SU-DHL-6 (cell line): ENCODE results near the gene CRIM1.

Experiments
- H2AFZ ChIP-seq: fragments of 200-600 bp; sonication (generic); 2 replicates; pipeline ENCODE4 v1.6.1; 2014; ENCODE audit warnings: low read depth, mild to moderate bottlenecking, moderate library complexity, mixed read lengths, antibody characterized with exemption, low read length; ENCODE audit not compliant: severe bottlenecking
- H3F3A ChIP-seq: fragments of 200-600 bp; shearing (Covaris generic); 2 replicates; pipeline ENCODE4 v1.6.0; 2016; ENCODE audit warnings: antibody characterized with exemption, mild to moderate bottlenecking; ENCODE audit not compliant: insufficient read depth
- H3K27ac ChIP-seq: fragments of 200-600 bp; sonication (generic); 2 replicates; pipeline ENCODE4 v1.5.1; 2016; ENCODE audit warnings: low read depth, mild to moderate bottlenecking, low read length, moderate library complexity, mixed read lengths
- H3K27me3 ChIP-seq: fragments of 200-600 bp; sonication (generic), shearing (Covaris generic); 2 replicates; pipeline ENCODE4 v1.6.0; 2014; ENCODE audit warnings: mild to moderate bottlenecking, low read length
- H3K36me3 ChIP-seq: fragments of 200-600 bp; sonication (generic); 2 replicates; pipeline ENCODE4 v1.6.1; 2014; ENCODE audit warnings: mild to moderate bottlenecking, low read length, mixed read lengths
- H3K4me2 ChIP-seq: fragments of 300-600, 200-600 bp; shearing (Covaris generic), sonication (generic); 2 replicates; pipeline ENCODE4 v1.6.0; 2014; ENCODE audit warnings: low read length, low read depth, mild to moderate bottlenecking; ENCODE audit not compliant: poor library complexity, severe bottlenecking
- H3K4me3 ChIP-seq: fragments of 200-600 bp; sonication (generic); 2 replicates; pipeline ENCODE4 v1.5.1; 2014; ENCODE audit warnings: antibody characterized with exemption, low read length, mild to moderate bottlenecking, mixed read lengths; ENCODE audit not compliant: insufficient read depth, poor library complexity, severe bottlenecking
- H3K79me2 ChIP-seq: fragments of 200-600 bp; sonication (generic); 2 replicates; pipeline ENCODE4 v1.6.1; 2014; ENCODE audit warnings: mild to moderate bottlenecking, low read length, moderate library complexity; ENCODE audit not compliant: insufficient read depth
- H3K9ac ChIP-seq: fragments of 200-600 bp; sonication (generic); 2 replicates; pipeline ENCODE4 v1.7.0; 2014; ENCODE audit warnings: mild to moderate bottlenecking, low read length
- H3K9me2 ChIP-seq: fragments of 200-600 bp; sonication (generic); replicated peaks from 2 replicates; pipeline ENCODE4 v1.6.1; 2014; ENCODE audit warnings: low read length; ENCODE audit not compliant: insufficient read depth
- H3K9me3 ChIP-seq: fragments of 200-600 bp; sonication (generic); 2 replicates; pipeline ENCODE4 v1.6.1; 2014; ENCODE audit warnings: low read length, mixed read lengths; ENCODE audit not compliant: insufficient read depth
- H4K20me1 ChIP-seq: fragments of 200-600 bp; sonication (generic); 2 replicates; pipeline ENCODE4 v1.6.1; 2014; ENCODE audit warnings: low read depth, mild to moderate bottlenecking, antibody characterized with exemption, low read length, moderate library complexity, mixed read lengths
- EZH2phosphoT487 ChIP-seq: fragments of 200-600 bp; sonication (generic), shearing (Covaris generic); conservative IDR thresholded peaks from 2 replicates; pipeline ENCODE4 v1.6.1; 2018; ENCODE audit warnings: mild to moderate bottlenecking, antibody characterized with exemption, low read length, moderate library complexity, mixed read lengths
- TF ChIP-seq, protein P1 (sequence below): fragments of 200-600 bp; sonication (generic); IDR thresholded peaks from one replicate; pipeline ENCODE4 v1.5.1; 2017; ENCODE audit warnings: antibody characterized with exemption, mild to moderate bottlenecking, low read length, moderate library complexity; ENCODE audit not compliant: insufficient read depth, poor library complexity, severe bottlenecking

The CRIM1 gene

GRCh38 chr2:36562973-36563532, 207.5 kb downstream of the CRIM1 start:
- Histone ChIP-seq H4K20me1 (no peaks in the 10 kb centered on the region), H3K36me3 (no peaks in the 10 kb centered on the region), H3K27me3 (no peaks in the 10 kb centered on the region), H3K79me2 (no peaks in the 10 kb centered on the region), H3K4me2 (no peak overlapping the region), H2AFZ (no peak overlapping the region), H3F3A (no peaks in the 10 kb centered on the region), H3K9ac (no peak overlapping the region), H3K4me3 (no peak overlapping the region), H3K9me2 (no peaks in the 10 kb centered on the region), H3K27ac (no peak overlapping the region), H3K9me3 (no peaks in the 10 kb centered on the region)
- TF ChIP-seq, protein P1, sequence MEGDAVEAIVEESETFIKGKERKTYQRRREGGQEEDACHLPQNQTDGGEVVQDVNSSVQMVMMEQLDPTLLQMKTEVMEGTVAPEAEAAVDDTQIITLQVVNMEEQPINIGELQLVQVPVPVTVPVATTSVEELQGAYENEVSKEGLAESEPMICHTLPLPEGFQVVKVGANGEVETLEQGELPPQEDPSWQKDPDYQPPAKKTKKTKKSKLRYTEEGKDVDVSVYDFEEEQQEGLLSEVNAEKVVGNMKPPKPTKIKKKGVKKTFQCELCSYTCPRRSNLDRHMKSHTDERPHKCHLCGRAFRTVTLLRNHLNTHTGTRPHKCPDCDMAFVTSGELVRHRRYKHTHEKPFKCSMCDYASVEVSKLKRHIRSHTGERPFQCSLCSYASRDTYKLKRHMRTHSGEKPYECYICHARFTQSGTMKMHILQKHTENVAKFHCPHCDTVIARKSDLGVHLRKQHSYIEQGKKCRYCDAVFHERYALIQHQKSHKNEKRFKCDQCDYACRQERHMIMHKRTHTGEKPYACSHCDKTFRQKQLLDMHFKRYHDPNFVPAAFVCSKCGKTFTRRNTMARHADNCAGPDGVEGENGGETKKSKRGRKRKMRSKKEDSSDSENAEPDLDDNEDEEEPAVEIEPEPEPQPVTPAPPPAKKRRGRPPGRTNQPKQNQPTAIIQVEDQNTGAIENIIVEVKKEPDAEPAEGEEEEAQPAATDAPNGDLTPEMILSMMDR: no peak
- TF ChIP-seq EZH2phosphoT487: no peak

- no peak overlapping the region for H3K4me2 ChIP-seq
- H3F3A ChIP-seq: no peaks in the 10 kb centered on the region
Observed at GRCh38 chr2:36564377-36564930, 208.9 kb downstream of the CRIM1 start.

GRCh38 chr2:36565712-36566111, 210.1 kb downstream of the CRIM1 start:
- H3K79me2 ChIP-seq: no peaks in the 10 kb centered on the region
- H2AFZ ChIP-seq: no peak overlapping the region
- TF ChIP-seq EZH2phosphoT487: no peak
- TF ChIP-seq, protein P1: no peak
- no peaks in the 10 kb centered on the region for H3K27me3 ChIP-seq
- no peak overlapping the region for H3K4me2 ChIP-seq
- no peak overlapping the region for H3K4me3 ChIP-seq
- H3K9me3 ChIP-seq: no peaks in the 10 kb centered on the region
- no peak overlapping the region for H3K9ac ChIP-seq
- no peaks in the 10 kb centered on the region for H3K9me2 ChIP-seq
- H4K20me1 ChIP-seq: no peaks in the 10 kb centered on the region
- no peaks in the 10 kb centered on the region for H3F3A ChIP-seq
- H3K27ac ChIP-seq: no peak overlapping the region
- H3K36me3 ChIP-seq: no peaks in the 10 kb centered on the region

More at GRCh38 chr2:36564377-36564930, 208.9 kb downstream of the CRIM1 start:
- H2AFZ ChIP-seq: no peak overlapping the region
- H3K36me3 ChIP-seq: no peaks in the 10 kb centered on the region
- no peaks in the 10 kb centered on the region for H3K9me2 ChIP-seq
- no peaks in the 10 kb centered on the region for H3K79me2 ChIP-seq
- H4K20me1 ChIP-seq: no peaks in the 10 kb centered on the region
- TF ChIP-seq EZH2phosphoT487: no peak
- TF ChIP-seq, protein P1: no peak
- no peak overlapping the region for H3K4me3 ChIP-seq
- H3K9ac ChIP-seq: no peak overlapping the region
- H3K27me3 ChIP-seq: no peaks in the 10 kb centered on the region
- H3K9me3 ChIP-seq: no peaks in the 10 kb centered on the region
- no peak overlapping the region for H3K27ac ChIP-seq
